Nucleus accumbens (tissue), 56 donors: Measurements from ENCODE around the gene SPAG16.
"Not testable (repeated sequence)": the region's sequence is repeated elsewhere in the genome, so short reads cannot be mapped to it uniquely, and the experiment has no call there.

ENCODE experiments used
- DNase-seq, 56 donors: peaks; one replicate each; lab custom pipeline; 2025; lab: John Stamatoyannopoulos, UW

SPAG16 gene

GRCh38 chr2:213407027-213407426, 122.8 kb downstream of the SPAG16 start:
- DNase-seq, result not testable (repeated sequence)

GRCh38 chr2:213408426-213409070, 124.3 kb downstream of the SPAG16 start:
- not testable (repeated sequence) for DNase-seq

GRCh38 chr2:213410687-213411086, 126.4 kb downstream of the SPAG16 start:
- not testable (repeated sequence) for DNase-seq

GRCh38 chr2:213411582-213412289, 127.5 kb downstream of the SPAG16 start:
- no peak for DNase-seq

GRCh38 chr2:213415093-213415492, 130.8 kb downstream of the SPAG16 start:
- no peak for DNase-seq

- DNase-seq, result no peak
These were observed 132.6 kb downstream of the SPAG16 start for GRCh38 chr2:213416832-213417231.

- DNase-seq, result no peak
These were observed 135.7 kb downstream of the SPAG16 start for GRCh38 chr2:213419980-213420379.

GRCh38 chr2:213420828-213421385, 136.6 kb downstream of the SPAG16 start:
- no peak for DNase-seq

- DNase-seq, result no peak
These were observed 137.9 kb downstream of the SPAG16 start for GRCh38 chr2:213422211-213422610.

- DNase-seq, result no peak
These were observed 141.4 kb downstream of the SPAG16 start for GRCh38 chr2:213425618-213426017.

- DNase-seq, result no peak
These were observed 145.3 kb downstream of the SPAG16 start for GRCh38 chr2:213429516-213429915.

- no peak for DNase-seq
These were observed 159.7 kb downstream of the SPAG16 start for GRCh38 chr2:213443921-213444320.

- DNase-seq, result no peak
These were observed 167.4 kb downstream of the SPAG16 start for GRCh38 chr2:213451542-213452239.

GRCh38 chr2:213455316-213456008, 171.2 kb downstream of the SPAG16 start:
- DNase-seq, result no peak

- no peak for DNase-seq
These were observed 191.2 kb downstream of the SPAG16 start for GRCh38 chr2:213475433-213475832.

GRCh38 chr2:213476641-213477040, 192.4 kb downstream of the SPAG16 start:
- DNase-seq, result no peak

GRCh38 chr2:213490087-213490486, 205.8 kb downstream of the SPAG16 start:
- no peak for DNase-seq

GRCh38 chr2:213491376-213491775, 207.1 kb downstream of the SPAG16 start:
- no peak for DNase-seq

- DNase-seq, result no peak
These were observed 212.0 kb downstream of the SPAG16 start for GRCh38 chr2:213496226-213496625.

- DNase-seq, result no peak
These were observed 216.6 kb downstream of the SPAG16 start for GRCh38 chr2:213500881-213501280.

GRCh38 chr2:213524164-213524563, 239.9 kb downstream of the SPAG16 start:
- no peak for DNase-seq
